KMS-11 (cell line): ENCODE measurements around the gene DDX31.

ENCODE experiments used
- H2AFZ ChIP-seq: fragments of 200-600 bp; sonication (generic); 2 replicates; pipeline ENCODE4 v1.6.1; 2016; ENCODE audit warnings: antibody characterized with exemption, mixed run types, low read depth
- H3K27ac ChIP-seq: fragments of 200-600 bp; sonication (generic); 2 replicates; pipeline ENCODE4 v1.6.1; 2016; ENCODE audit warnings: mild to moderate bottlenecking, mixed run types
- H3K27me3 ChIP-seq: fragments of 200-600 bp; sonication (generic); 2 replicates; pipeline ENCODE4 v1.6.1; 2017; ENCODE audit warnings: mild to moderate bottlenecking, low read depth, mixed run types, moderate library complexity; ENCODE audit not compliant: insufficient read depth
- H3K36me3 ChIP-seq: fragments of 200-600 bp; sonication (generic); 2 replicates; pipeline ENCODE4 v1.6.1; 2017; ENCODE audit warnings: mild to moderate bottlenecking, mixed run types; ENCODE audit not compliant: insufficient read depth
- H3K4me1 ChIP-seq: fragments of 200-600 bp; sonication (generic); 2 replicates; pipeline ENCODE4 v1.6.1; 2016; ENCODE audit warnings: mild to moderate bottlenecking, low read depth, mixed run types; ENCODE audit not compliant: poor library complexity, severe bottlenecking
- H3K4me2 ChIP-seq: fragments of 200-600 bp; sonication (generic); 2 replicates; pipeline ENCODE4 v1.7.0; 2016; ENCODE audit warnings: mild to moderate bottlenecking, mixed run types
- H3K4me3 ChIP-seq: fragments of 200-600 bp; sonication (generic); IDR thresholded peaks from 2 replicates; pipeline ENCODE4 v1.6.1; 2017; ENCODE audit warnings: low read depth, low read length, mixed read lengths; ENCODE audit not compliant: insufficient read depth
- H3K79me2 ChIP-seq: fragments of 200-600 bp; sonication (generic); 2 replicates; pipeline ENCODE4 v1.6.1; 2016; ENCODE audit warnings: low read depth, mixed run types; ENCODE audit not compliant: insufficient read depth
- H3K9ac ChIP-seq: fragments of 200-600 bp; sonication (generic); 2 replicates; pipeline ENCODE4 v1.6.1; 2016; ENCODE audit warnings: mild to moderate bottlenecking, mixed run types
- H4K20me1 ChIP-seq: fragments of 200-600 bp; sonication (generic); 2 replicates; pipeline ENCODE4 v1.6.1; 2016; ENCODE audit warnings: mild to moderate bottlenecking, mixed run types; ENCODE audit not compliant: insufficient read depth
- CTCF ChIP-seq: fragments of 200-600 bp; sonication (generic); conservative IDR thresholded peaks from 2 replicates; pipeline ENCODE4 v1.6.1; 2017; ENCODE audit warnings: low read depth, mild to moderate bottlenecking, antibody characterized with exemption, low read length, moderate library complexity, mixed read lengths

DDX31 gene

GRCh38 chr9:132647806-132648205 lies 22.0 kb downstream of the DDX31 start:
- TF ChIP-seq CTCF: no peak
- Histone ChIP-seq H3K27me3 (no peaks in the 10 kb centered on the region), H3K4me2 (no peak overlapping the region), H3K79me2 (no peaks in the 10 kb centered on the region), H3K36me3 (peaks cover 14% of the 10 kb centered on the region; the same call in 1 of the 2 replicates), H3K4me1 (peaks cover 14% of the 10 kb centered on the region), H2AFZ (no peak overlapping the region), H4K20me1 (no peaks in the 10 kb centered on the region), H3K27ac (no peak overlapping the region), H3K9ac (no peak overlapping the region), H3K4me3 (no peak overlapping the region)

- Histone ChIP-seq H3K4me1 (peaks cover 14% of the 10 kb centered on the region), H4K20me1 (no peaks in the 10 kb centered on the region), H3K27ac (no peak overlapping the region), H3K4me2 (no peak overlapping the region), H3K9ac (no peak overlapping the region), H3K79me2 (no peaks in the 10 kb centered on the region), H3K36me3 (peaks cover 14% of the 10 kb centered on the region; the same call in 1 of the 2 replicates), H2AFZ (no peak overlapping the region), H3K27me3 (no peaks in the 10 kb centered on the region), H3K4me3 (no peak overlapping the region)
- TF ChIP-seq CTCF: no peak
Observed at GRCh38 chr9:132647355-132647754, 22.4 kb downstream of the DDX31 start.

- H3K4me2 ChIP-seq: no peak overlapping the region
- H3K9ac ChIP-seq: no peak overlapping the region
- H3K27ac ChIP-seq: no peak overlapping the region
- H3K27me3 ChIP-seq: no peaks in the 10 kb centered on the region
- peaks cover 14% of the 10 kb centered on the region; the same call in 1 of the 2 replicates for H3K36me3 ChIP-seq
- H3K4me1 ChIP-seq: peaks cover 8% of the 10 kb centered on the region
- no peaks in the 10 kb centered on the region for H4K20me1 ChIP-seq
- no peak for TF ChIP-seq CTCF
- H3K79me2 ChIP-seq: no peaks in the 10 kb centered on the region
- no peak overlapping the region for H2AFZ ChIP-seq
- no peak overlapping the region for H3K4me3 ChIP-seq
Observed at GRCh38 chr9:132646726-132647125, 23.1 kb downstream of the DDX31 start.

- Histone ChIP-seq H3K4me1 (no peaks in the 10 kb centered on the region), H3K4me2 (no peak overlapping the region), H3K9ac (no peak overlapping the region), H3K4me3 (no peak overlapping the region), H4K20me1 (no peaks in the 10 kb centered on the region), H2AFZ (no peak overlapping the region), H3K36me3 (peaks cover 18% of the 10 kb centered on the region; the same call in 1 of the 2 replicates), H3K79me2 (no peaks in the 10 kb centered on the region), H3K27me3 (no peaks in the 10 kb centered on the region), H3K27ac (no peak overlapping the region)
- no peak for TF ChIP-seq CTCF
Observed at GRCh38 chr9:132645711-132646110, 24.1 kb downstream of the DDX31 start.
